Measurements from ENCODE around the gene THSD4.
"Not testable (repeated sequence)": the region's sequence is repeated elsewhere in the genome, so short reads cannot be mapped to it uniquely, and the experiment has no call there.

The THSD4 gene

DNA sequence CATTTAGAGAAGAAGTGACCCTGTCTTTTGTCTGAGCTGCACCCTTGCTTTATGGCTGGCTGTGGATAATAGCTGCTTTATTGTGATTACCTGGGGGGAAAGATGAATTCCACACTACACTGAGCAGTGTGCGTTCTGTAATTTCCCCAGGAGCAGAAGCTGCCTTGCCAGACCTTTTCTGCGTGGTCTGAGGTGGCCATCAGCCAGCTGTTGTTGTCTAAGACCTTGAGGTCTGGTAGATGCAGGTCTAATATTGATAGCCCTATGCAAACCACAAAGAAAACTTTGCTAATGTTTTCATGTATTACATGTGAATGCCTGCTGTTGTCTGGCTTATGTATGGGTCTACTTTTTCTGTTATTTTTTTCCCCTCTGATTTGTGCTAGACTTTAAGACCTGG is 144.6 kb downstream of the THSD4 start:
- Histone ChIP-seq H3K36me3 (replicated peaks; ENCODE audit: low read depth, low read length) (no peaks in the 10 kb centered on the region), H3K4me3 (ENCODE audit: low read length) (no peak overlapping the region), H3K9me3 (ENCODE audit: insufficient read depth, low read length) (no peaks in the 10 kb centered on the region), H3K79me2 (ENCODE audit: low read length) (no peaks in the 10 kb centered on the region), H3K4me2 (ENCODE audit: low read length) (no peak overlapping the region), H3K27me3 (ENCODE audit: low read depth, low read length) (peaks cover 35% of the 10 kb centered on the region), H2AFZ (ENCODE audit: low read depth, low read length) (no peak overlapping the region), H3K4me1 (ENCODE audit: low read length) (no peaks in the 10 kb centered on the region), H3K9ac (ENCODE audit: low read length) (no peak overlapping the region), H4K20me1 (ENCODE audit: insufficient read depth, low read length) (no peaks in the 10 kb centered on the region), H3K27ac (ENCODE audit: low read length) (no peak overlapping the region)
- no peak for TF ChIP-seq EZH2phosphoT487 (IDR thresholded peaks at IDR 0.05; ENCODE audit: low read depth)
- TF ChIP-seq, protein P1, sequence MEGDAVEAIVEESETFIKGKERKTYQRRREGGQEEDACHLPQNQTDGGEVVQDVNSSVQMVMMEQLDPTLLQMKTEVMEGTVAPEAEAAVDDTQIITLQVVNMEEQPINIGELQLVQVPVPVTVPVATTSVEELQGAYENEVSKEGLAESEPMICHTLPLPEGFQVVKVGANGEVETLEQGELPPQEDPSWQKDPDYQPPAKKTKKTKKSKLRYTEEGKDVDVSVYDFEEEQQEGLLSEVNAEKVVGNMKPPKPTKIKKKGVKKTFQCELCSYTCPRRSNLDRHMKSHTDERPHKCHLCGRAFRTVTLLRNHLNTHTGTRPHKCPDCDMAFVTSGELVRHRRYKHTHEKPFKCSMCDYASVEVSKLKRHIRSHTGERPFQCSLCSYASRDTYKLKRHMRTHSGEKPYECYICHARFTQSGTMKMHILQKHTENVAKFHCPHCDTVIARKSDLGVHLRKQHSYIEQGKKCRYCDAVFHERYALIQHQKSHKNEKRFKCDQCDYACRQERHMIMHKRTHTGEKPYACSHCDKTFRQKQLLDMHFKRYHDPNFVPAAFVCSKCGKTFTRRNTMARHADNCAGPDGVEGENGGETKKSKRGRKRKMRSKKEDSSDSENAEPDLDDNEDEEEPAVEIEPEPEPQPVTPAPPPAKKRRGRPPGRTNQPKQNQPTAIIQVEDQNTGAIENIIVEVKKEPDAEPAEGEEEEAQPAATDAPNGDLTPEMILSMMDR (IDR thresholded peaks at IDR 0.05; ENCODE audit: low read depth, low read length) = no peak

- no peak overlapping the region for H2AFZ ChIP-seq (ENCODE audit: low read depth, low read length)
- H3K9me3 ChIP-seq (ENCODE audit: insufficient read depth, low read length) = no peaks in the 10 kb centered on the region
- no peaks in the 10 kb centered on the region for H3K4me1 ChIP-seq (ENCODE audit: low read length)
- H3K27me3 ChIP-seq (ENCODE audit: low read depth, low read length) = peaks cover 35% of the 10 kb centered on the region
- no peaks in the 10 kb centered on the region for H3K79me2 ChIP-seq (ENCODE audit: low read length)
- no peak overlapping the region for H3K4me2 ChIP-seq (ENCODE audit: low read length)
- no peaks in the 10 kb centered on the region for H3K36me3 ChIP-seq (replicated peaks; ENCODE audit: low read depth, low read length)
- no peak overlapping the region for H3K9ac ChIP-seq (ENCODE audit: low read length)
- no peaks in the 10 kb centered on the region for H4K20me1 ChIP-seq (ENCODE audit: insufficient read depth, low read length)
- no peak overlapping the region for H3K27ac ChIP-seq (ENCODE audit: low read length)
- H3K4me3 ChIP-seq (ENCODE audit: low read length) = no peak overlapping the region
- no peak for TF ChIP-seq EZH2phosphoT487 (IDR thresholded peaks at IDR 0.05; ENCODE audit: low read depth)
- TF ChIP-seq, protein P1 (IDR thresholded peaks at IDR 0.05; ENCODE audit: low read depth, low read length) = no peak
Measured at GRCh38 chr15:71261418-71261817, 146.1 kb downstream of the THSD4 start.

DNA sequence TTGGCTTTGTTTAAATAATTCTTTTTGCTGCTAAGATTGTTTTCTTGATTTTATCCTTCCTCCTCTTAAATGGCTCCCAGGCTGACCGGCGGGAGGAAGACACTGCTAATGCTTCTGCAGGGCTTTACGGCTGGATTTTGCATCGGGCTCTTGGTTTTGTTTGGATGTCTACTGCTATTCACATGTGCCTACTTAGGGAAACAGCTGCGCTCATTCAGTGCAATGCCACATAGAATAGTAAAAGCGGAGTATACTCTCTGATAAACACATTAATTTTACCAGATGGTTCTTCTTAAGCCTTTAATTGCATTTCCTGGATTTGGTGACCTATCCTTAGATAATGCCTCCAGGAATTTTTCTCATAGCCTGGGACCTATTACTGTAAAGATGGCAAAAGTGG is 146.6 kb downstream of the THSD4 start:
- H4K20me1 ChIP-seq (ENCODE audit: insufficient read depth, low read length) = no peaks in the 10 kb centered on the region
- H3K36me3 ChIP-seq (replicated peaks; ENCODE audit: low read depth, low read length) = no peaks in the 10 kb centered on the region
- no peak overlapping the region for H3K4me3 ChIP-seq (ENCODE audit: low read length)
- no peak overlapping the region for H2AFZ ChIP-seq (ENCODE audit: low read depth, low read length)
- H3K9me3 ChIP-seq (ENCODE audit: insufficient read depth, low read length) = no peaks in the 10 kb centered on the region
- no peaks in the 10 kb centered on the region for H3K4me1 ChIP-seq (ENCODE audit: low read length)
- no peak overlapping the region for H3K27ac ChIP-seq (ENCODE audit: low read length)
- H3K9ac ChIP-seq (ENCODE audit: low read length) = no peak overlapping the region
- H3K4me2 ChIP-seq (ENCODE audit: low read length) = no peak overlapping the region
- no peaks in the 10 kb centered on the region for H3K79me2 ChIP-seq (ENCODE audit: low read length)
- TF ChIP-seq, protein P1 (IDR thresholded peaks at IDR 0.05; ENCODE audit: low read depth, low read length) = no peak
- TF ChIP-seq EZH2phosphoT487 (IDR thresholded peaks at IDR 0.05; ENCODE audit: low read depth) = no peak
- H3K27me3 ChIP-seq (ENCODE audit: low read depth, low read length) = peaks cover 35% of the 10 kb centered on the region

GRCh38 chr15:71262599-71262998 is 147.3 kb downstream of the THSD4 start:
- no peak for TF ChIP-seq EZH2phosphoT487 (IDR thresholded peaks at IDR 0.05; ENCODE audit: low read depth)
- TF ChIP-seq, protein P1 (IDR thresholded peaks at IDR 0.05; ENCODE audit: low read depth, low read length) = no peak
- H3K9me3 ChIP-seq (ENCODE audit: insufficient read depth, low read length) = no peaks in the 10 kb centered on the region
- no peak overlapping the region for H3K27ac ChIP-seq (ENCODE audit: low read length)
- H3K36me3 ChIP-seq (replicated peaks; ENCODE audit: low read depth, low read length) = no peaks in the 10 kb centered on the region
- no peaks in the 10 kb centered on the region for H3K79me2 ChIP-seq (ENCODE audit: low read length)
- H3K4me2 ChIP-seq (ENCODE audit: low read length) = no peak overlapping the region
- no peak overlapping the region for H2AFZ ChIP-seq (ENCODE audit: low read depth, low read length)
- H3K4me1 ChIP-seq (ENCODE audit: low read length) = no peaks in the 10 kb centered on the region
- no peaks in the 10 kb centered on the region for H4K20me1 ChIP-seq (ENCODE audit: insufficient read depth, low read length)
- H3K9ac ChIP-seq (ENCODE audit: low read length) = no peak overlapping the region
- no peak overlapping the region for H3K4me3 ChIP-seq (ENCODE audit: low read length)
- H3K27me3 ChIP-seq (ENCODE audit: low read depth, low read length) = peaks cover 35% of the 10 kb centered on the region

DNA sequence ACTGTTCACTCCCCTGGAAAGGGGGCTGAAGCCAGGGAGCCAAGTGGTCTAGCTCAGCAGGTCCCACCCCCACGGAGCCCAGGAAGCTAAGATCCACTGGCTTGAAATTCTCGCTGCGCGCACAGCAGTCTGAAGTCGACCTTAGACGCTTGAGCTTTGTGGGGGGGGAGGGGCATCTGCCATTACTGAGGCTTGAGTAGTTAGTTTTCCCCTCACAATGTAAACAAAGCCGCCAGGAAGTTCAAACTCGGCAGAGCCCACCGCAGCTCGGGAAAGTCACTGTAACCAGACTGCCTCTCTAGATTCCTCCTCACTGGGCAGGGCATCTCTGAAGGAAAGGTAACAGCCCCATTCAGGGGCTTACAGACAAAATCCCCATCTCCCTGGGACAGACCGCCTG is 150.3 kb downstream of the THSD4 start:
- H4K20me1 ChIP-seq (ENCODE audit: insufficient read depth, low read length); H3K4me2 ChIP-seq (ENCODE audit: low read length); H3K4me3 ChIP-seq (ENCODE audit: low read length); H3K9ac ChIP-seq (ENCODE audit: low read length); H3K79me2 ChIP-seq (ENCODE audit: low read length); H3K9me3 ChIP-seq (ENCODE audit: insufficient read depth, low read length); H3K4me1 ChIP-seq (ENCODE audit: low read length); H3K27ac ChIP-seq (ENCODE audit: low read length); H2AFZ ChIP-seq (ENCODE audit: low read depth, low read length); H3K36me3 ChIP-seq (replicated peaks; ENCODE audit: low read depth, low read length): not testable (repeated sequence)
- peaks cover 20% of the 10 kb centered on the region; the same call in 1 of the 2 replicates for H3K27me3 ChIP-seq (ENCODE audit: low read depth, low read length)

Measured in OCI-LY3 (cell line).